NCI-H128 (cell line): Measurements from ENCODE around the gene DCAF6.
"Not testable (repeated sequence)": the region's sequence is repeated elsewhere in the genome, so short reads cannot be mapped to it uniquely, and the experiment has no call there.

Experiments used
- DNase-seq: peaks from one replicate; lab custom pipeline; 2025; ENCODE audit not compliant: unreplicated experiment; lab: John Stamatoyannopoulos, UW

Gene DCAF6

DNA sequence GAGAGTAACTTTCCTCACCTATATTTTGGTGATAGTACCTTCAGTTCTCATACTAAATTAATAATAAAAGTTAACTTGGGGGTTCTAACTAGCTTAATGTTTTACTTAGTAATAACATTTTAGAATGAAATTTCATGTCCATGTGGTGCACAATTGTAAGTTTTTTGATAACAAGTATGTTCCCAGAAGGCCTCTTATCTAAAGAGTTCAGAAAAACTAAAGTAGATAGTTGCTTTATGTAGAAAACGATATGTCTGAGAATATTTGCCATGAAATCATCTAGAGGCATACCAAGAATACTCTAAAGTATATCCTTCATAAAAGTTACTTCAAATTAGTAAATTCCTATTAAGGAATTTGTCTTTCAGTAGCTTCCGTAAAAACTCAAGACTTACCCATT is 12.4 kb upstream of the DCAF6 start:
- no peak for DNase-seq

GRCh38 chr1:167924543-167925231 is 11.8 kb upstream of the DCAF6 start:
- no peak for DNase-seq

GRCh38 chr1:167926486-167926997 is 9.9 kb upstream of the DCAF6 start:
- DNase-seq = no peak

DNA sequence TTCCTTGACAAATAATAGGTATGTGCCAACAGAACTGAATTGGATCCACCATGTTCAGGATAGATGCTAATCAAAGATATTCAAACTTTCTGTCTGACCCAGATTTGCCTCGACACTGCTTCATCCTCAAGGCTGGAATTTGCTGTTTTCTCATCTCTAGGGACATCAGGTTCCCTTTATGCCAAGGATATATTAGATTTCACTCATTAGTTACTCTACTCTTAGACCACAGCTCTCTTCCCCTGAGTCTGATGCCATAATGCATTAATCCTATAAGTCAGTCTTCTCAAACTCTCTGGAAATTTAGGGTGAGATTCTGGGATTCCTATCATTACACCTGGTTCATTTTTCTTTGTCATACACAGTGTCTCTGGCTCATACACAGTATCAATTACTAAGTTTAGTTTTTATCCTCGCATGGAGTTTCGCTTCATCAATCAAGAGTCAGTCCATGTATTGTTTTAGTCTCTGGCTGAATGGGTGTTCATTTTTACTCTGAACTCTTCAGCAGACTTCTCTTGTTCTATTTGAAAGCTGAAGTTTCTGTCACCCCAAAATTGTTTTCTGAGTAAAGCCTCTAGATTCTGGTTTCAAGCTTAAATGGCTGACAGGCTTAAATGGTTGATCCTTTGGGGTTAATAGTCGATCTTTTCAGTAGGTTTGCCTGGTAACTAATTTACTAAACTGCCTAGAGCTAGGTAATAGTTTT is 9.3 kb upstream of the DCAF6 start:
- no peak for DNase-seq

DNA sequence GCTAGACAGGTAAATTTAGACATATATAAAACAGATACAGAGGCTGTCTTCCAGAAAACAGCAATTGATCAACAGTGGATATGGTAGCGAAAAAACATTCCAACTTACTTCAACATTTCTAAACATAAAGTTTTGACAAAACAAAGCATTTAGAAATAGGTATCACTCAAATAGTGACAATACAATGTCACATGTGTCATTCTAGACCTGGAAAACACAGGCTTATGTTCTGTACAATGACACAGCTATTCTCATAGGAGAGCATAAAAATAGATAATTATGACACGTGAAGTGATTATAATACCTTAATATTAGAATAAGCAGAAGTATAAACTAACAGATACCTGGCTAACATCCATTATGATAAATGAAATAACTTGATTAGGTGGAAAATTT is 8.0 kb upstream of the DCAF6 start:
- no peak for DNase-seq

- not testable (repeated sequence) for DNase-seq
These were observed 7.6 kb upstream of the DCAF6 start for GRCh38 chr1:167928919-167929318.

GRCh38 chr1:167929725-167930124 is 6.8 kb upstream of the DCAF6 start:
- no peak for DNase-seq

GRCh38 chr1:167933788-167934187 is 2.7 kb upstream of the DCAF6 start:
- DNase-seq = no peak

- DNase-seq = no peak
These were observed 1.9 kb upstream of the DCAF6 start for GRCh38 chr1:167934426-167935215.

DNA sequence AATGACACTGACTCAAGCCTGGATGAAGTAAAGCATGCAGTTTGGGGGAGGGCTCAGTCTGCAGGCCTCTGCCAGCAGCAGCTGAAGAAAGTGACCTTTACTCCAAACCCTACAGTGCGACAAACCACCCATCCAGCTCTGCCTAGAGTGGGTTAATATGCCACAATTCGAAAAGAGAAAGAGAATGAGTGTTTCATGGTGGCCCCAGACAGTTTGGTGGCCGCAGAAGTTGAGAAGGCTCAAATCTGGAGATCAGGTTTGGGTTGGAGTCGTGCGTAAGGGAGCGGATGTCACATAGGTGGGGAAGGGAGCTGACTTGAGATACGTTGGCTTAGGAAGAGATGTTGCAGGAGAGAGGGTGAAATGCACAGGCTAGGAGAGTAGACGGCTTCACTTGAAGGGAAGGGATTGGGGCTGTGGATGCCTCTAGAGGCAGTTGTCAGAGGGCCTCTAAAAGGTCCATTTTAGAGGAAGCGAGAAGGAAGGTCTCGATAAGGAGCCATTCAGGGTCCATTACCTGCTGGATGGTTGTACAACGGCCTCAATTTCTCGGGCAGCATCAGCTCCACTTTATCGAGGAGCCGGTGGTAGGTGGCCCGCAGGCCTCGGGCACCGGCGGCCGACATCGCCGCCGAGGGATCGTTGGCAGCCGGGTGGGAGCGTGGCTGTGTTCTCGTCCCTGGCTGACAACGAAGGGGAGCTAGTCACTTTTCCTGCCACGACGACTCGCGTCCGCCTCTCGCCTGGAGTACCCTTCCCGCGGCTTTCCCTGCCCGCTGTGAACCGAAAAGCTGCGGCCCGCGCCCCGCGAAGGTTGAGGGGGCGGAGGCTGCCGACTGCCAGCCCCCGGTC is 1.0 kb upstream of the DCAF6 start:
- no peak for DNase-seq

GRCh38 chr1:167936930-167937708 is 636 bp downstream of the DCAF6 start, which contains the start of gene MPC2:
Gene MPC2, minus strand, starts transcription at chr1:167937072. Its CDS starts 1,231 bp downstream, at chr1:167935841.
- DNase-seq = peak; percentile 66

DNA sequence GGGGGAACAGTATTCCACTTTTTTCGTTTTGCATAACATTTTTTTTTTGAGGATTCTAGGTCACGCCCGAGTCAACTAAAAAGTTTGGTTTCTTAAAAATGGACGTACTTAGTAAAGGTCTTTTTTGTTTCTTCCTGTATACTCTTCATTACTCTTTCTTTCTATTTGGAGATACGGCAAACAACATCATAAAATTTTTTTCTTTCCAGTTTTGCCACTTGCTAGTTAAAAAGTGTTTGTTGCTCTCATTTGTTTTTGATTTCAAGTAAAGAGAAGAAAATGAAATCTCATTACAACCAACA is 1.2 kb downstream of the DCAF6 start:
- no peak for DNase-seq

- DNase-seq = no peak
These were observed 1.7 kb downstream of the DCAF6 start for GRCh38 chr1:167938080-167938636.

GRCh38 chr1:167940264-167940663 is 3.8 kb downstream of the DCAF6 start:
- no peak for DNase-seq

DNA sequence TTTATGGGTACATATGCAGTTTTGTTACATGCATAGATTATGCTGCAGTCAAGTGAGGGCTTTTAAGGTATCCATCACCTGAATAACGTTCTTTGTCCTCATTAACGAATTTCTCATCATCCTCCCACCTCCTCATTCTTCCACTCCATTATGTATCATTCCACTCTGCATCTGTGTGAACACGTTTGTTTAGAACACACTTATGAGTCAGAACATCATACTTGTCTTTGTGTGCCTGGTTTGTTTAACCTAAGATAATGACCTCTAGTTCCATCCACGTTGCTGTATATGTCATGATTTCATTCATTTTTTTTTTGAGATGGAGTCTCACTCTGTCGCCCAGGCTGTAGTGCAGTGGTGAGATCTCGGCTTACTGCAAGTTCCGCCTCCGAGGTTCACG is 7.1 kb downstream of the DCAF6 start:
- no peak for DNase-seq

DNA sequence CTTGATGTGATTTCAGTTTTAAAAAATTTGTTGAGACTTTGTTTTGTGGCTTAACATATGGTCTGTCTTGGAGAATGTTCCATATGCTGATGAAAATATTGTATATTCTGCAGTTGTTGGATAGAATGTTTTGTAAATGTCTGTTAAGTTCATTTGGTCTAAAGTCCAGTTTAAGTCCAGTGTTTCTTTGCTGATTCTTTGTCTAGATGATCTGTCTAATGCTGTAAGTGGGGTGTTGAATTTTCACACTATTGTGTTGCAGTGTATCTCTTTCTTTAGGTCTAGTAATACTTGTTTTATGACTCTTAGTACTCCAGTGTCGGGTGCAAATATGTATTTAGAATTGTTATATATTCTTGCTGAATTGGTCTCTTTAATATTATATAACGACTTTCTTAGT is 11.2 kb downstream of the DCAF6 start:
- DNase-seq = no peak

GRCh38 chr1:167949785-167950184 is 13.3 kb downstream of the DCAF6 start:
- no peak for DNase-seq

DNA sequence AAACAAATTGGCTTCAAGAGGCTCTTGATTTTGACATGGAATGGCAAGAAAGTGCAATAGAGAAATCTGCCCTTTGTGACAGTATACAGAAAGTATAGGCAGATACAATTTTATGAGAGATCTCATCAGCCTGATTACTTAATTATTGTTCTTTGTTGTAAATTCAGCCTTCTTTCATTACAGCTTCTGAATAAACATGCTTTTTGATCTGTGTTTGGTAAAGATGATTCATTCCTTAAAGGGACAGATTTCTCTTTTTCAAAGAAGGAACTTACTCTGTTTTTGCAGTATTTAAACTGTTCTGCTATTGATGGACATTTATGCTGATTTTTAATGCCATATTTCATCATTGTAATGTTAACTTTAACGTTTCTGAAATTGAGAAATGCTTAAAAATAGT is 14.1 kb downstream of the DCAF6 start:
- no peak for DNase-seq

DNA sequence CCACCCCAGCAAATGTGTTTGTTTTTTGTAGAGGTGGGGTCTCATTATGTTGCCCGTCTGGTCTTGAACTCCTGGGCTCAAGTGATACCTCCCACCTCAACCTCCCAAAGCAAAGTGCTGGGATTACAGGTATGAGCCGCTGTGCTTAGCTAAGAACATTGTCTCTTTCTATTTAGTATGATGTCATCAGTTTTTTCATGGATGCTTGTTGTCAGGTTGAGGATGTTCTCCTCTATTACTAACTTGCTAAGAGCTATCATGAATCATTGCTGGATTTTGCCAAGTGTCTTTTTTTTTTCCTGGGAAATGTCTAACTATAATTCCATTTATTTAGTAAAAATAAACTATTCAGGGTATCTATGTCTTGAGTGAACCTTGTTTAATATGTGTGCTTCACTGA is 19.4 kb downstream of the DCAF6 start:
- DNase-seq = no peak

- no peak for DNase-seq
These were observed 21.2 kb downstream of the DCAF6 start for GRCh38 chr1:167957710-167958109.
